Activated T-cell treated with anti-CD3 and anti-CD28 coated beads, Interleukin-2, amount 50 U/mL, for 4 hours (primary cell): ENCODE results near the gene FXYD6. TPM values are rescaled to one million over a fixed set of nuclear protein-coding genes. Genes with fewer than 3 reads are reported as not detected.

Source experiments
- ATAC-seq, 2 donors: fragments of 200-7000 bp; cut with Tn5 transposase; one replicate each; pipeline ENCODE4 v1.10.0; 2021
- DNase-seq: peaks from one replicate; pipeline ENCODE4 v3.0.0-alpha.2; 2020
- H3K27me3 Mint-ChIP-seq: one replicate; pipeline ENCODE4 v1.8.0; 2021; ENCODE audit warnings: low read depth, mixed read lengths
- H3K36me3 Mint-ChIP-seq: one replicate; pipeline ENCODE4 v1.8.0; 2022; ENCODE audit warnings: mixed read lengths; ENCODE audit not compliant: insufficient read depth
- H3K4me1 Mint-ChIP-seq: one replicate; pipeline ENCODE4 v1.8.0; 2021; ENCODE audit warnings: low read depth, mixed read lengths
- H3K4me3 Mint-ChIP-seq: one replicate; pipeline ENCODE4 v1.8.0; 2021; ENCODE audit warnings: mild to moderate bottlenecking, moderate library complexity, mixed read lengths
- H3K9me3 Mint-ChIP-seq: one replicate; pipeline ENCODE4 v1.8.0; 2021; ENCODE audit warnings: mixed read lengths
- total RNA-seq, 3 donors: library from RNA; stranded (reverse); gene quantifications; one replicate each; pipeline ENCODE4 v1.2.1, GENCODE V29; 2021

The FXYD6 gene
- total RNA-seq, 3 donors from 2014 or later = 0.16 to 0.38 TPM; not detected in 1

DNA sequence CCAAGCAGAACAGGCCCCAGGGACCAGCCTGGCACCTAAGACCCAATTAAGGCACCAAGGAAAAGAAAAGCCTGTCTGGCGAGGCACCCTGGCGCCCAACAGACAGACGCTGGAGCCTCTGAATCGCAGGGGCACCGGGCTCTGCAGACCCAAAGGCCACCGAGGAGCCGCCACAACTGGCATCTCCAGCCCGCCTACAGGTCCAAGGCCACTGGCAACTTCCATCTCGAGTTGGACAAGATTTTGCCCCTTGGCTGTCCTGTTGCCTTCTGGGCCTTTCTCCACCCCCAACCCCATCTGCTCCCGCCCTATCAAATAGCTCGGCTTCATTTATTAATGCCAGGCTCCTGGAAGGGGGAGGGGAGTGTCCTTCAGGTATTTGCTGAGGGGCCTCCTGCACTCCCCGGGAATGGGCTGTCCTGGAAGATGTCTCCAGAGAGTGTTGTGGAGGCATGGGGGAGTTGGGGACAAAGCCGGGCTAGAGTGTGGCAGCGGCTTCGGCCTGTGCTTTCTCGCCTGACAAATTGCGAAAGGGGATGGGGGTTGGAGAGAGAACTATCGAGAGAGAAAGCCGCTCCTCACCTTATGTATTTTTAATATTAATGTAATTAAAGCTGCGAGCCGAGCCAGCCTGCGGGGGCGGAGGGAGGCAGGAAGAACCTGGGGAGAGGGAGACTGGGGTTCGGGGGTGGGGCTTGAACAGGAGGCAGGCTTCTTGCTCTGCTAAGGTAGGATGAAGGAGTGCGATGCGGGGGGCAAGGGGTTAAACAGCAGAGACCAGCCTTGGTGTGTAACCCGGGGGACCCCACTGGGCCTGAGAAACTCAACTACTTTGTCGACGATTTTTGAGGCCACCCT is 81.5 kb downstream of the FXYD6 start:
- no peaks in the 10 kb centered on the region for H3K36me3 Mint-ChIP-seq
- peaks cover 16% of the 10 kb centered on the region for H3K4me1 Mint-ChIP-seq
- ATAC-seq (no peak), DNase-seq (no peak)
- H3K9me3 Mint-ChIP-seq = no peaks in the 10 kb centered on the region
- peaks cover 69% of the 10 kb centered on the region for H3K27me3 Mint-ChIP-seq
- H3K4me3 Mint-ChIP-seq = peak overlapping the region; percentile 5

DNA sequence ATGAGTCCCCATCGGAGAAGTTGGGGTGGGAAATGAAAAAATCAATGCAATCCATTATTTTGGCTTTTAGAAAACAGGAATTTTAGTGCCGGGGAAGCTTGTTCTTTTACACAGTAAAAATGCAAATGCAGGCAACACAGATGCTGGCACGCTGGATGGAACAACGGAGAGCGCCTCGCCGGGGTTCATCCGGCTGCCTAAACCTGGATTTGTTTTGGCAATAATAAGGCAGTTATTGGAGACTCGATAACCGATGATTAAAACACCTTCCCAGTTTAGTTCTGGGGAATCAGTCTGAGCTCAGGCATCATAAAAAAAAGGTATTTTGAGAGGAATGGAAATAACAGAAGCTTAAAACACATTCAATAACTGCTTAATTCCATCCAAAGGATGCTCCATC is 82.3 kb downstream of the FXYD6 start:
- Mint-ChIP-seq H3K4me1 (peaks cover 16% of the 10 kb centered on the region), H3K36me3 (no peaks in the 10 kb centered on the region), H3K27me3 (peaks cover 64% of the 10 kb centered on the region), H3K9me3 (no peaks in the 10 kb centered on the region), H3K4me3 (no peak overlapping the region)
- DNase-seq = no peak
- ATAC-seq = no peak

DNA sequence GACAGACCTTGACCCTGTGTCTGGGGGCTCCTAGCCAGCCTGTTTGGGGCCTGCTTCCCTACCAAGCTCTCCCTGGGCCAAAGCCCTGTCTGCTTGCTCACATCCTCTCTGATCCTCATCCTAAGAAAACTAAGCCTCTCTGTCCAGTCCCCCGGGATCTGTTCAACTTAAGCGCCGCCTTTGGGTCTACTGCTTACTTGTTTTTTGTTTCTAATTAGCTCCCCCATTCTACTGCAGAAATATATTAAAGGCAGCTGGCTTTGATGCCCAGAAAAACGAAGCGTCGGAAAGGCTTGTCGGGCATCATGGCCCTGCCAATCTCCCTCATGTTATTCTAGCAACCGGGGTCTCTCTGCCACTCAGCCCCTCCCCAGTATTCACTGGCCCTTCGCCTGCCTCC is 82.9 kb downstream of the FXYD6 start:
- no peak for DNase-seq
- H3K36me3 Mint-ChIP-seq = no peaks in the 10 kb centered on the region
- H3K4me1 Mint-ChIP-seq = peaks cover 16% of the 10 kb centered on the region
- no peak for ATAC-seq
- H3K4me3 Mint-ChIP-seq = no peak overlapping the region
- no peaks in the 10 kb centered on the region for H3K9me3 Mint-ChIP-seq
- peaks cover 65% of the 10 kb centered on the region for H3K27me3 Mint-ChIP-seq

DNA sequence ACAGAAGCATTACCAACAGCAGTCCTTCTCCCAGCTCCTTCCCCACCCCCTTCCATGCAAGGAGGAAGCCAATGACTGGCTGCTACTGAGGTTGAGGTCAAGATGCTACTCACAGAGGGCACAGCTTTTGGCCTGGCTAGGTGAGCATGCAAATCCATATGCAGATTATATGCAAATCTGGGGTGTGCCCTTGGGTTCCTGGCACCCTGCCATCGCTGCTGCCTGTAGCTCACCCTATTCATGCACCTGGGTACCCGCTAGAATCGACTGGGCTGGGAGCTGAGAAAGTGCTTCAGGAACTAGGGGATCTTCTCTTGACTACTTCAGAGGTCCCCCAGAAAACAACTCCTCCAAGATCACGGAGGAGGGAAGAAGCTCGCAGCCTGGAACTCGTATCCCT is 83.5 kb downstream of the FXYD6 start:
- DNase-seq (no peak), ATAC-seq (no peak)
- peaks cover 63% of the 10 kb centered on the region for H3K27me3 Mint-ChIP-seq
- no peak overlapping the region for H3K4me3 Mint-ChIP-seq
- H3K4me1 Mint-ChIP-seq = peaks cover 16% of the 10 kb centered on the region
- no peaks in the 10 kb centered on the region for H3K36me3 Mint-ChIP-seq
- H3K9me3 Mint-ChIP-seq = no peaks in the 10 kb centered on the region

DNA sequence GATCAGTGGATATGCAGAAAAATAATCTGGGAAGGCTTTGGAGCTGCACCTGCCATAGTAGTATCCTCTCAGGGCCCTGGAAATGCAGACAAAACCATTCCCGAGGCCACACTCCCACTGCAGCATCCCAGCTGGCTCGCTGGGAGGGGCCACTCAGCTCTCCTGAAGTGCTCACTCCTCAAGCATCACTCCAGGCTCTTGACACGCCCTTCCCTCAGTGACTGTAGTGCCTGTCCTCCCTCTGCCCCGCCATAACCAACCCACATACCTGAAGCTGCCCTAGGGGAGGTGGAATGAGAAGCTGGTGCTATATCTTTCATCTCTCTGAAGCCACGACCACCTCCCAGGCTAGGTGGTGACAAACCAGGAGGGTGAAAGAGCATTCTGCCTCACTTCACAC is 84.2 kb downstream of the FXYD6 start:
- DNase-seq (no peak), ATAC-seq (no peak)
- Mint-ChIP-seq H3K27me3 (peaks cover 61% of the 10 kb centered on the region), H3K4me3 (no peak overlapping the region), H3K4me1 (peaks cover 11% of the 10 kb centered on the region), H3K9me3 (no peaks in the 10 kb centered on the region), H3K36me3 (no peaks in the 10 kb centered on the region)

DNA sequence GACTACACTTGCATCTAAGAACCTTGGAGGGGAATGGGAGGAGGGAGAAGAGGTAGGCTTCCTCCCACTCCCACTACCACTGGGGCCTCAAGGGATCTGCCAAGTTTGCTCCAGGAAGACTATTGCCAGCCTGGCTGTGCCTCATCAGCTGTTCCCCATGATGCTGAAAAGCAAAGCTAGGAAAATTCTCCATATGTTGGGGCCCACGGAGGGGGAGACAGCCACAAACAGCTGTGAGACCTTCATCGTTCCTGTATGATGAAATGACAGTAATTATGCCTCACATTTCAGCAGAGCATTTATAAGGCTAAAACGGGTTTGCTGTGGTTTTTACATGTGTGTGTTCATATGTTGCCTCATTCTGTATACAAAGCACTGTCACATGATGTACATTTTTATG is 86.2 kb downstream of the FXYD6 start:
- ATAC-seq = no peak
- Mint-ChIP-seq H3K27me3 (peaks cover 62% of the 10 kb centered on the region), H3K4me1 (peaks cover 3% of the 10 kb centered on the region)

DNA sequence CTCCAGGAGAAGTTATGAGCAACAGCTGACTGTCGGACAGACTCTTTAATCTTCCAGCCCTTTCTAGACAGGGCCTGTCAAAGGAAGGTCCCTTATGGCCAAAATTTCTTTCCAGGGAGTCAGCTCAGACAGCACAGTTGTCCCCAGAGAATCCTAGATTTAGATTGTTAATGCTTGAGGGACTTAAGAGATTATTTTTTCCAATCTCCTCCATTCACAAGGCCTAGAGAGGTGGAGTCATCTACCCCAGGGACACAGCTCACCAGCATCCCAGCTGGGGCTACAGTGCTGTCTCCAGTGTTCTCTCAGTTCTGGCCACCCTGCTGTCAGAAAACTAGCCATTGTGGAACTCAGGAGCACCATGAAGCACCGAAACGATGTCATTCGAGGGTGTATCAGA is 87.2 kb downstream of the FXYD6 start:
- DNase-seq (no peak), ATAC-seq (no peak)
- Mint-ChIP-seq H3K9me3 (no peaks in the 10 kb centered on the region), H3K36me3 (no peaks in the 10 kb centered on the region), H3K4me1 (no peaks in the 10 kb centered on the region), H3K4me3 (no peak overlapping the region), H3K27me3 (peaks cover 57% of the 10 kb centered on the region)

More for the DNA sequence above, 86.2 kb downstream of the FXYD6 start:
- DNase-seq = no peak
- Mint-ChIP-seq H3K4me3 (no peak overlapping the region), H3K9me3 (no peaks in the 10 kb centered on the region), H3K36me3 (no peaks in the 10 kb centered on the region)

Other genes starting within 250 kb of the FXYD6 start
- not detected for gene DSCAML1, start 79.4 kb downstream of the FXYD6 start, total RNA-seq
- under 1 TPM; 0.63 to 0.66 (median 0.63) TPM for gene FXYD2, start 51.9 kb downstream of the FXYD6 start, total RNA-seq
- gene TMPRSS13, start 52.7 kb upstream of the FXYD6 start, total RNA-seq = under 1 TPM; 0.26 to 0.38 (median 0.38) TPM
- gene IL10RA, start 109.7 kb upstream of the FXYD6 start, total RNA-seq = 10 to 100 TPM; 30.5 to 39.3 (median 36.6) TPM
- gene TMPRSS4, start 200.4 kb upstream of the FXYD6 start, total RNA-seq = under 1 TPM in 1 of 3 donors, not detected in 2; 0.08 TPM
- gene SMIM35, start 210.3 kb upstream of the FXYD6 start, total RNA-seq = not detected